K562 (cell line): ENCODE measurements around the gene FAM124B.

Source experiments
- CTCF ChIP-seq, 3 experiments: IDR thresholded peaks in 2 of 3; conservative IDR thresholded peaks in 1 of 3; 2 replicates each; pipeline ENCODE4 v1.5.1; 2011 to 2012; ENCODE audit warnings: low read length in 3 of 3, mild to moderate bottlenecking in 3 of 3, control low read depth in 2 of 3, improper control_type of control experiment in 1 of 3, inconsistent platforms in 1 of 3, low read depth in 1 of 3, mixed read lengths in 1 of 3, moderate library complexity in 1 of 3; ENCODE audit not compliant: insufficient read depth in 2 of 3
- GABPB1 ChIP-seq: sonication (generic); formaldehyde crosslinking; IDR thresholded peaks from 2 replicates; pipeline ENCODE4 v1.8.0; 2022; ENCODE audit warnings: mild to moderate bottlenecking, missing genetic modification reagents
- GATAD2B ChIP-seq: fragments of 450-650 bp; IDR thresholded peaks from 2 replicates; pipeline ENCODE4 v1.6.1; 2017; ENCODE audit warnings: mild to moderate bottlenecking, borderline replicate concordance
- GTF2F1 ChIP-seq: IDR thresholded peaks from 2 replicates; pipeline ENCODE4 v1.6.1; 2011; ENCODE audit warnings: low read depth, low read length, improper control_type of control experiment
- MAX ChIP-seq: sonication (generic); formaldehyde crosslinking; IDR thresholded peaks from 2 replicates; pipeline ENCODE4 v1.9.0; 2022; ENCODE audit warnings: mild to moderate bottlenecking, missing genetic modification reagents
- NFE2L1 ChIP-seq: fragments of 450-650 bp; IDR thresholded peaks from 2 replicates; pipeline ENCODE4 v1.6.1; 2016; ENCODE audit warnings: missing genetic modification characterization, low read depth, mild to moderate bottlenecking, missing compliant biosample characterization, moderate library complexity, borderline replicate concordance
- ZNF668 ChIP-seq: fragments of 250-450 bp; sonication (Bioruptor Pico); IDR thresholded peaks from 2 replicates; pipeline ENCODE4 v1.8.0; 2022; ENCODE audit warnings: mild to moderate bottlenecking, inconsistent platforms

- TF ChIP-seq MAX (CRISPR knock-in tag) (no peak), GABPB1 (CRISPR knock-in tag) (no peak), GTF2F1 (no peak), CTCF (IDR thresholded peaks at IDR 0.05 in 2 of 3, conservative IDR thresholded peaks at IDR 0.05 in 1 of 3; ENCODE audit: insufficient read depth in 2 of 3, low read depth in 1 of 3, low read length in 3 of 3) (peak; percentile 60 to 79 (median 64)), ZNF668 (no peak), NFE2L1 (tag) (no peak), GATAD2B (no peak)
These were observed 44.6 kb downstream of the FAM124B start for GRCh38 chr2:224357098-224357901.
